Muscle layer of colon (tissue), 2 donors: ENCODE data around the gene ITFG1.
"Not testable (repeated sequence)": the region's sequence is repeated elsewhere in the genome, so short reads cannot be mapped to it uniquely, and the experiment has no call there.

ENCODE experiments used
- H3K27ac ChIP-seq: one replicate; pipeline ENCODE4 v1.7.0; 2013; ENCODE audit warnings: low read depth, mild to moderate bottlenecking, low read length, moderate library complexity
- H3K27me3 ChIP-seq, 2 donors: one replicate each; pipeline ENCODE4 v1.7.0; 2013; ENCODE audit warnings: low read length in 2 of 2, mild to moderate bottlenecking in 2 of 2; ENCODE audit not compliant: insufficient read depth in 2 of 2, control insufficient read depth in 1 of 2
- H3K36me3 ChIP-seq: one replicate; pipeline ENCODE4 v1.7.0; 2013; ENCODE audit warnings: mild to moderate bottlenecking, low read length; ENCODE audit not compliant: insufficient read depth
- H3K4me1 ChIP-seq: one replicate; pipeline ENCODE4 v1.7.0; 2013; ENCODE audit warnings: mild to moderate bottlenecking, low read length; ENCODE audit not compliant: insufficient read depth
- H3K4me3 ChIP-seq, 2 donors: one replicate each; pipeline ENCODE4 v1.7.0; 2013; ENCODE audit warnings: low read length in 2 of 2, low read depth in 1 of 2, mild to moderate bottlenecking in 1 of 2, moderate library complexity in 1 of 2
- H3K9ac ChIP-seq: one replicate; pipeline ENCODE4 v1.7.0; 2013; ENCODE audit warnings: low read length
- H3K9me3 ChIP-seq: one replicate; pipeline ENCODE4 v1.7.0; 2013; ENCODE audit warnings: mild to moderate bottlenecking, low read length
- donor health status: abdominal sarcoma.
- donor health status: Adenocarcinoma of cecum.

ITFG1 gene

GRCh38 chr16:47162670-47163420 lies 298.0 kb downstream of the ITFG1 start:
- no peak overlapping the region for H3K4me3 ChIP-seq
- no peaks in the 10 kb centered on the region for H3K9me3 ChIP-seq
- no peaks in the 10 kb centered on the region for H3K36me3 ChIP-seq
- H3K27me3 ChIP-seq = no peaks in the 10 kb centered on the region
- H3K4me1 ChIP-seq = no peaks in the 10 kb centered on the region
- H3K9ac ChIP-seq = no peak overlapping the region
- no peak overlapping the region for H3K27ac ChIP-seq

- no peak overlapping the region for H3K4me3 ChIP-seq
- H3K27me3 ChIP-seq = no peaks in the 10 kb centered on the region
- no peaks in the 10 kb centered on the region for H3K36me3 ChIP-seq
- no peak overlapping the region for H3K9ac ChIP-seq
- no peak overlapping the region for H3K27ac ChIP-seq
- H3K9me3 ChIP-seq = no peaks in the 10 kb centered on the region
- no peaks in the 10 kb centered on the region for H3K4me1 ChIP-seq
Observed at GRCh38 chr16:47161464-47161863, 299.4 kb downstream of the ITFG1 start.

- no peak overlapping the region for H3K9ac ChIP-seq
- H3K36me3 ChIP-seq = no peaks in the 10 kb centered on the region
- H3K27me3 ChIP-seq = no peaks in the 10 kb centered on the region
- no peak overlapping the region for H3K4me3 ChIP-seq
- H3K9me3 ChIP-seq = no peaks in the 10 kb centered on the region
- no peaks in the 10 kb centered on the region for H3K4me1 ChIP-seq
- no peak overlapping the region for H3K27ac ChIP-seq
Observed at GRCh38 chr16:47160422-47160821, 300.4 kb downstream of the ITFG1 start.

GRCh38 chr16:47158992-47159391 lies 301.9 kb downstream of the ITFG1 start:
- H3K4me1 ChIP-seq = no peaks in the 10 kb centered on the region
- H3K27ac ChIP-seq = no peak overlapping the region
- no peak overlapping the region for H3K4me3 ChIP-seq
- no peaks in the 10 kb centered on the region for H3K27me3 ChIP-seq
- H3K9ac ChIP-seq = no peak overlapping the region
- H3K9me3 ChIP-seq = no peaks in the 10 kb centered on the region
- H3K36me3 ChIP-seq = no peaks in the 10 kb centered on the region

- Histone ChIP-seq H3K9ac (no peak overlapping the region), H3K27ac (no peak overlapping the region), H3K36me3 (no peaks in the 10 kb centered on the region), H3K27me3 (no peaks in the 10 kb centered on the region), H3K4me1 (no peaks in the 10 kb centered on the region), H3K9me3 (no peaks in the 10 kb centered on the region), H3K4me3 (no peak overlapping the region)
Observed at GRCh38 chr16:47156680-47157215, 304.1 kb downstream of the ITFG1 start.

- H3K4me1 ChIP-seq, H3K9ac ChIP-seq, H3K4me3 ChIP-seq, H3K36me3 ChIP-seq, H3K27ac ChIP-seq, H3K9me3 ChIP-seq, H3K27me3 ChIP-seq: not testable (repeated sequence)
Observed at GRCh38 chr16:47152501-47152900, 308.4 kb downstream of the ITFG1 start.

GRCh38 chr16:47150067-47150466 lies 310.8 kb downstream of the ITFG1 start:
- Histone ChIP-seq H3K9ac (no peak overlapping the region), H3K4me3 (no peak overlapping the region)

GRCh38 chr16:47144559-47144877 lies 316.3 kb downstream of the ITFG1 start:
- Histone ChIP-seq H3K9me3 (no peaks in the 10 kb centered on the region), H3K27ac (no peak overlapping the region), H3K4me3 (no peak overlapping the region), H3K36me3 (no peaks in the 10 kb centered on the region), H3K27me3 (peaks cover 16 to 20% of the 10 kb centered on the region in 2 donors), H3K4me1 (peaks cover 5% of the 10 kb centered on the region), H3K9ac (no peak overlapping the region)

More at GRCh38 chr16:47150067-47150466, 310.8 kb downstream of the ITFG1 start:
- H3K27me3 ChIP-seq = peaks cover 0 to 1% of the 10 kb centered on the region in 2 donors
- H3K9me3 ChIP-seq = no peaks in the 10 kb centered on the region
- H3K27ac ChIP-seq = no peak overlapping the region
- H3K36me3 ChIP-seq = no peaks in the 10 kb centered on the region
- H3K4me1 ChIP-seq = no peaks in the 10 kb centered on the region

GRCh38 chr16:47143677-47144558 lies 316.9 kb downstream of the ITFG1 start, which contains the start of gene NETO2:
Gene NETO2, minus strand, starts transcription at chr16:47143945. Its CDS starts 333 bp downstream, at chr16:47143612.
- no peaks in the 10 kb centered on the region for H3K9me3 ChIP-seq
- peaks cover 16 to 20% of the 10 kb centered on the region in 2 donors for H3K27me3 ChIP-seq
- no peak within 1 kb of the TSS for H3K9ac ChIP-seq
- peak within 1 kb of the TSS in 1 of 2 donors; percentile 50 for H3K4me3 ChIP-seq
- no peaks in the 10 kb centered on the region for H3K36me3 ChIP-seq
- peaks cover 5% of the 10 kb centered on the region for H3K4me1 ChIP-seq
- H3K27ac ChIP-seq = no peak within 1 kb of the TSS

GRCh38 chr16:47142821-47143676 lies 317.8 kb downstream of the ITFG1 start:
- H3K9me3 ChIP-seq = no peaks in the 10 kb centered on the region
- H3K36me3 ChIP-seq = no peaks in the 10 kb centered on the region
- peaks cover 5% of the 10 kb centered on the region for H3K4me1 ChIP-seq

GRCh38 chr16:47142486-47142820 lies 318.4 kb downstream of the ITFG1 start:
- H3K36me3 ChIP-seq = no peaks in the 10 kb centered on the region
- peaks cover 5% of the 10 kb centered on the region for H3K4me1 ChIP-seq
- H3K9me3 ChIP-seq = no peaks in the 10 kb centered on the region
- no peak overlapping the region for H3K27ac ChIP-seq
- H3K4me3 ChIP-seq = peak overlapping the region in 1 of 2 donors; percentile 50
- peaks cover 16 to 20% of the 10 kb centered on the region in 2 donors for H3K27me3 ChIP-seq
- H3K9ac ChIP-seq = no peak overlapping the region

More at GRCh38 chr16:47142821-47143676, 317.8 kb downstream of the ITFG1 start:
- peaks cover 16 to 20% of the 10 kb centered on the region in 2 donors for H3K27me3 ChIP-seq
- peak overlapping the region in 1 of 2 donors; percentile 50 for H3K4me3 ChIP-seq
- H3K9ac ChIP-seq = no peak overlapping the region
- H3K27ac ChIP-seq = no peak overlapping the region
